DND-41 (cell line): ENCODE measurements around the gene FNDC11.

Experiments
- ATAC-seq: fragments of 200-7000 bp; cut with Tn5 transposase; 3 replicates; pipeline ENCODE4 v1.9.1; 2021; ENCODE audit warnings: low read depth; ENCODE audit not compliant: insufficient read depth
- DNase-seq: peaks from one replicate; pipeline ENCODE4 v3.0.0-alpha.2; 2020
- H2AFZ ChIP-seq: 2 replicates; pipeline ENCODE4 v1.6.0; 2012; ENCODE audit warnings: low read depth, low read length
- H3K27ac ChIP-seq: 2 replicates; pipeline ENCODE4 v1.5.1; 2012; ENCODE audit warnings: low read length, inconsistent platforms
- H3K27me3 ChIP-seq: fragments of 200-600 bp; sonication (generic); 2 replicates; pipeline ENCODE4 v1.6.0; 2012; ENCODE audit warnings: low read length, mild to moderate bottlenecking, inconsistent platforms; ENCODE audit not compliant: insufficient read depth, poor library complexity
- H3K36me3 ChIP-seq: 2 replicates; pipeline ENCODE4 v1.5.1; 2012; ENCODE audit warnings: low read length, inconsistent platforms; ENCODE audit not compliant: insufficient read depth
- H3K4me1 ChIP-seq: 2 replicates; pipeline ENCODE4 v1.5.1; 2012; ENCODE audit warnings: mild to moderate bottlenecking, low read length; ENCODE audit not compliant: insufficient read depth
- H3K4me2 ChIP-seq: 2 replicates; pipeline ENCODE4 v1.6.0; 2012; ENCODE audit warnings: mild to moderate bottlenecking, moderate library complexity, low read length, inconsistent platforms; ENCODE audit not compliant: insufficient read depth
- H3K4me3 ChIP-seq, 2 experiments: fragments of 200-600 bp in 1 of 2; shearing (Covaris generic) in 1 of 2; 2 replicates each; pipeline ENCODE4 v1.5.1; 2012 to 2016; ENCODE audit warnings: inconsistent platforms in 2 of 2, low read length in 2 of 2, mild to moderate bottlenecking in 2 of 2, low read depth in 1 of 2, moderate library complexity in 1 of 2
- H3K79me2 ChIP-seq: 2 replicates; pipeline ENCODE4 v1.6.0; 2012; ENCODE audit warnings: low read length, inconsistent platforms; ENCODE audit not compliant: insufficient read depth
- H3K9ac ChIP-seq: 2 replicates; pipeline ENCODE4 v1.6.0; 2012; ENCODE audit warnings: low read depth, mild to moderate bottlenecking, inconsistent platforms, low read length, moderate library complexity
- H3K9me3 ChIP-seq: 2 replicates; pipeline ENCODE4 v1.5.1; 2012; ENCODE audit warnings: low read length, moderate library complexity, mild to moderate bottlenecking, inconsistent platforms; ENCODE audit not compliant: insufficient read depth, severe bottlenecking
- H4K20me1 ChIP-seq: 2 replicates; pipeline ENCODE4 v1.6.0; 2012; ENCODE audit warnings: low read length; ENCODE audit not compliant: insufficient read depth
- CTCF ChIP-seq: IDR thresholded peaks from 2 replicates; pipeline ENCODE4 v1.5.1; 2012; ENCODE audit warnings: borderline replicate concordance, low read length, moderate library complexity, mild to moderate bottlenecking; ENCODE audit not compliant: poor library complexity, severe bottlenecking; ENCODE audit errors: extremely low read depth
- EZH2 ChIP-seq: IDR thresholded peaks from 3 replicates; pipeline ENCODE4 v1.6.1; 2012; ENCODE audit warnings: borderline replicate concordance, low read depth, mild to moderate bottlenecking, moderate library complexity, low read length, inconsistent platforms; ENCODE audit not compliant: severe bottlenecking

The FNDC11 gene

GRCh38 chr20:63548542-63548941, 5.4 kb upstream of the FNDC11 start:
- no peak for TF ChIP-seq EZH2
- no peak for TF ChIP-seq CTCF
- H3K4me1 ChIP-seq, result peaks cover 18% of the 10 kb centered on the region
- no peak overlapping the region for H3K27ac ChIP-seq
- DNase-seq (no peak), ATAC-seq (no peak)
- H2AFZ ChIP-seq, result no peak overlapping the region
- H3K4me3 ChIP-seq, result no peak overlapping the region
- H3K27me3 ChIP-seq, result peaks cover 4% of the 10 kb centered on the region
- no peaks in the 10 kb centered on the region for H3K79me2 ChIP-seq
- H4K20me1 ChIP-seq, result peaks cover 3% of the 10 kb centered on the region; the same call in 1 of the 2 replicates
- H3K9ac ChIP-seq, result no peak overlapping the region
- H3K4me2 ChIP-seq, result no peak overlapping the region
- H3K36me3 ChIP-seq, result no peaks in the 10 kb centered on the region
- no peaks in the 10 kb centered on the region for H3K9me3 ChIP-seq

GRCh38 chr20:63549019-63549418, 4.9 kb upstream of the FNDC11 start:
- Histone ChIP-seq H3K27me3 (peaks cover 4% of the 10 kb centered on the region), H3K79me2 (no peaks in the 10 kb centered on the region), H3K9ac (no peak overlapping the region), H4K20me1 (peaks cover 3% of the 10 kb centered on the region; the same call in 1 of the 2 replicates), H3K9me3 (no peaks in the 10 kb centered on the region), H3K4me2 (no peak overlapping the region), H3K4me3 (no peak overlapping the region), H3K4me1 (peaks cover 22% of the 10 kb centered on the region), H3K27ac (no peak overlapping the region), H2AFZ (no peak overlapping the region), H3K36me3 (no peaks in the 10 kb centered on the region)
- TF ChIP-seq CTCF (no peak), EZH2 (no peak)
- no peak for DNase-seq
- ATAC-seq, result no peak

- Histone ChIP-seq H3K4me2 (no peak overlapping the region), H3K4me1 (peaks cover 30% of the 10 kb centered on the region), H3K27ac (no peak overlapping the region), H3K9ac (no peak overlapping the region), H3K9me3 (no peaks in the 10 kb centered on the region), H3K27me3 (peaks cover 4% of the 10 kb centered on the region), H2AFZ (no peak overlapping the region), H3K4me3 (no peak overlapping the region), H3K79me2 (no peaks in the 10 kb centered on the region), H4K20me1 (peaks cover 8% of the 10 kb centered on the region; the same call in 1 of the 2 replicates), H3K36me3 (no peaks in the 10 kb centered on the region)
- DNase-seq (no peak), ATAC-seq (no peak)
- no peak for TF ChIP-seq EZH2
- TF ChIP-seq CTCF, result no peak
Measured at GRCh38 chr20:63549679-63550282, 4.2 kb upstream of the FNDC11 start.

DNA sequence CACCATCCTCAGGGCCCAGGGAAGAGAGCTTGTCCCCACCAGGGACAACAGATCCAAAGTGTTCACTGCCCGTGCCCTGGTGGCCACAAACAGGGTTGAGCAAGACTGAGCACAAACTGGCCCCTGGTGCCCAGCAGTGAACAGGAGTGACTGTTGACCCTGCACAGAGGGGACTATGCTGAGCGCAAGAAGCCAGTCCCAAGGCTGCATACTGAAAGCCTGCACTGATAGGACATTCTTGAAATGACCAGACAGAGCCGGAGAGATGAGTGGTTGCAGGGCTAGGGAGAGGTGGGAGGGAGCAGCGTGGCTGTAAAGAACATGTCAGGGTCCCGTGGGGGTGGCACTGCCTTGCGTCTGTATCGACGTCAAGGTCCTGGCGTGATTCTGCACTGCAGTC, 2.9 kb upstream of the FNDC11 start:
- Histone ChIP-seq H3K9me3 (no peaks in the 10 kb centered on the region), H3K27ac (no peak overlapping the region)

More for the DNA sequence above, 2.9 kb upstream of the FNDC11 start:
- peaks cover 32% of the 10 kb centered on the region for H3K4me1 ChIP-seq
- no peak for ATAC-seq
- H3K27me3 ChIP-seq, result peaks cover 4% of the 10 kb centered on the region
- H3K4me3 ChIP-seq, result no peak overlapping the region
- H3K4me2 ChIP-seq, result no peak overlapping the region
- no peak overlapping the region for H3K9ac ChIP-seq
- no peak overlapping the region for H2AFZ ChIP-seq
- H3K36me3 ChIP-seq, result no peaks in the 10 kb centered on the region
- no peak for TF ChIP-seq EZH2
- no peak for TF ChIP-seq CTCF
- H3K79me2 ChIP-seq, result no peaks in the 10 kb centered on the region
- H4K20me1 ChIP-seq, result peaks cover 9% of the 10 kb centered on the region; the same call in 1 of the 2 replicates
- no peak for DNase-seq
